GM12864 (cell line): ENCODE results near the gene SELENOF.

Experiments used
- DNase-seq: peaks from one replicate; pipeline ENCODE4 v3.0.0-alpha.2; 2011; ENCODE audit warnings: low read depth
- H3K4me3 ChIP-seq: 2 replicates; pipeline ENCODE4 v1.5.1; 2011; ENCODE audit warnings: mild to moderate bottlenecking, low read depth, low read length, control low read depth
- CTCF ChIP-seq: IDR thresholded peaks from 2 replicates; pipeline ENCODE4 v1.5.1; 2011; ENCODE audit warnings: low read depth, mild to moderate bottlenecking, moderate library complexity, low read length, control low read depth, inconsistent platforms; ENCODE audit errors: missing control alignments

The SELENOF gene

GRCh38 chr1:86924324-86924960, 10.5 kb upstream of the SELENOF start:
- TF ChIP-seq CTCF, result no peak
- H3K4me3 ChIP-seq, result no peak overlapping the region
- no peak for DNase-seq

- no peak for TF ChIP-seq CTCF
- H3K4me3 ChIP-seq, result no peak overlapping the region
- DNase-seq, result no peak
These were observed 8.5 kb upstream of the SELENOF start for GRCh38 chr1:86922445-86922844.

GRCh38 chr1:86916752-86917151, 2.8 kb upstream of the SELENOF start:
- H3K4me3 ChIP-seq, result peak overlapping the region; percentile 72; the same call in 1 of the 2 replicates

GRCh38 chr1:86915737-86916235, 1.9 kb upstream of the SELENOF start:
- peak overlapping the region; percentile 72 for H3K4me3 ChIP-seq
- no peak for DNase-seq
- no peak for TF ChIP-seq CTCF

More at GRCh38 chr1:86916752-86917151, 2.8 kb upstream of the SELENOF start:
- no peak for DNase-seq
- no peak for TF ChIP-seq CTCF

GRCh38 chr1:86914998-86915736, 1.2 kb upstream of the SELENOF start:
- peak overlapping the region; percentile 72 for H3K4me3 ChIP-seq
- no peak for DNase-seq
- TF ChIP-seq CTCF, result no peak

- TF ChIP-seq CTCF, result no peak
- DNase-seq, result no peak
- H3K4me3 ChIP-seq, result peak within 1 kb of the TSS; percentile 98
These were observed 673 bp upstream of the SELENOF start, which contains the start of gene HS2ST1 for GRCh38 chr1:86914601-86914997. HS2ST1 (plus strand) TSS chr1:86914635.
